DOHH2 (cell line): Measurements from ENCODE around the gene VAV2.

Experiments
- H3F3A ChIP-seq: fragments of 200-600 bp; sonication (generic), shearing (Covaris generic); 2 replicates; pipeline ENCODE4 v1.6.0; 2016; ENCODE audit warnings: antibody characterized with exemption, mild to moderate bottlenecking; ENCODE audit not compliant: control insufficient read depth, insufficient read depth
- H3K27ac ChIP-seq: fragments of 200-600 bp; sonication (generic); 2 replicates; pipeline ENCODE4 v1.5.1; 2014; ENCODE audit warnings: low read depth, mild to moderate bottlenecking, low read length, moderate library complexity
- H3K27me3 ChIP-seq: fragments of 200-600 bp; sonication (generic); 2 replicates; pipeline ENCODE4 v1.6.1; 2014; ENCODE audit warnings: mild to moderate bottlenecking, low read length, mixed read lengths; ENCODE audit not compliant: control insufficient read depth
- H3K36me3 ChIP-seq: fragments of 200-600 bp; sonication (generic); 2 replicates; pipeline ENCODE4 v1.6.1; 2014; ENCODE audit warnings: mild to moderate bottlenecking, low read length, moderate library complexity, mixed read lengths; ENCODE audit not compliant: control insufficient read depth
- H3K4me1 ChIP-seq: fragments of 200-600 bp; sonication (generic); 2 replicates; pipeline ENCODE4 v1.6.1; 2014; ENCODE audit warnings: mild to moderate bottlenecking, low read length, mixed read lengths; ENCODE audit not compliant: control insufficient read depth
- H3K4me2 ChIP-seq: fragments of 200-600 bp; sonication (generic); 2 replicates; pipeline ENCODE4 v1.6.0; 2014; ENCODE audit warnings: mild to moderate bottlenecking, low read length, moderate library complexity
- H3K4me3 ChIP-seq: fragments of 200-600 bp; sonication (generic); 2 replicates; pipeline ENCODE4 v1.5.1; 2014; ENCODE audit warnings: mild to moderate bottlenecking, low read length, mixed read lengths
- H3K79me2 ChIP-seq: fragments of 200-600 bp; sonication (generic); 2 replicates; pipeline ENCODE4 v1.6.1; 2014; ENCODE audit warnings: mild to moderate bottlenecking, low read length, mixed read lengths; ENCODE audit not compliant: control insufficient read depth
- H3K9me2 ChIP-seq: fragments of 200-600 bp; sonication (generic); replicated peaks from 2 replicates; pipeline ENCODE4 v1.6.1; 2014; ENCODE audit warnings: mild to moderate bottlenecking, low read length, mixed read lengths; ENCODE audit not compliant: control insufficient read depth
- H3K9me3 ChIP-seq: fragments of 200-600 bp; sonication (generic); 2 replicates; pipeline ENCODE4 v1.6.1; 2014; ENCODE audit warnings: antibody characterized with exemption, low read length, mixed read lengths; ENCODE audit not compliant: control insufficient read depth, insufficient read depth
- H4K20me1 ChIP-seq: fragments of 200-600 bp; sonication (generic); 2 replicates; pipeline ENCODE4 v1.6.0; 2014; ENCODE audit warnings: low read depth, mild to moderate bottlenecking, antibody characterized with exemption, low read length, moderate library complexity; ENCODE audit not compliant: control insufficient read depth, insufficient read depth
- CTCF ChIP-seq: fragments of 200-600 bp; sonication (generic); IDR thresholded peaks from one replicate; pipeline ENCODE4 v1.5.1; 2014; ENCODE audit warnings: antibody characterized with exemption, mild to moderate bottlenecking, low read depth, low read length; ENCODE audit not compliant: poor library complexity, severe bottlenecking
- EZH2phosphoT487 ChIP-seq: fragments of 200-600 bp; sonication (generic); IDR thresholded peaks from 2 replicates; pipeline ENCODE4 v1.6.1; 2017; ENCODE audit warnings: borderline replicate concordance, mild to moderate bottlenecking, antibody characterized with exemption, low read length, moderate library complexity, mixed read lengths

Gene VAV2

GRCh38 chr9:133945977-133946753 lies 46.0 kb downstream of the VAV2 start:
- TF ChIP-seq CTCF (no peak), EZH2phosphoT487 (no peak)
- Histone ChIP-seq H3K27ac (peak overlapping the region; percentile 75), H3K9me2 (no peaks in the 10 kb centered on the region), H3K27me3 (no peaks in the 10 kb centered on the region), H3K9me3 (no peaks in the 10 kb centered on the region), H3K4me1 (peaks cover 55% of the 10 kb centered on the region), H3K4me2 (peak overlapping the region; percentile 80), H3K36me3 (no peaks in the 10 kb centered on the region), H3F3A (no peaks in the 10 kb centered on the region), H3K79me2 (peaks cover 79% of the 10 kb centered on the region), H4K20me1 (no peaks in the 10 kb centered on the region), H3K4me3 (peak overlapping the region; percentile 57)

- Histone ChIP-seq H3K4me2 (peak overlapping the region; percentile 80), H3K79me2 (peaks cover 80% of the 10 kb centered on the region), H3F3A (no peaks in the 10 kb centered on the region; the same call in 1 of the 2 replicates), H3K4me3 (peak overlapping the region; percentile 57), H3K27ac (peak overlapping the region; percentile 75), H3K9me2 (no peaks in the 10 kb centered on the region), H3K9me3 (no peaks in the 10 kb centered on the region), H3K27me3 (no peaks in the 10 kb centered on the region), H3K36me3 (no peaks in the 10 kb centered on the region), H4K20me1 (no peaks in the 10 kb centered on the region), H3K4me1 (peaks cover 59% of the 10 kb centered on the region)
- TF ChIP-seq CTCF (no peak), EZH2phosphoT487 (no peak)
These were observed 46.7 kb downstream of the VAV2 start for GRCh38 chr9:133945314-133945975.

GRCh38 chr9:133944746-133945135 lies 47.4 kb downstream of the VAV2 start:
- Histone ChIP-seq H3F3A (no peaks in the 10 kb centered on the region; the same call in 1 of the 2 replicates), H3K4me3 (peak overlapping the region; percentile 8; the same call in 1 of the 2 replicates), H3K4me2 (peak overlapping the region; percentile 80), H3K36me3 (no peaks in the 10 kb centered on the region), H4K20me1 (no peaks in the 10 kb centered on the region), H3K27ac (peak overlapping the region; percentile 75), H3K9me2 (no peaks in the 10 kb centered on the region), H3K27me3 (no peaks in the 10 kb centered on the region), H3K9me3 (no peaks in the 10 kb centered on the region), H3K4me1 (peaks cover 59% of the 10 kb centered on the region), H3K79me2 (peaks cover 80% of the 10 kb centered on the region)
- TF ChIP-seq CTCF (no peak), EZH2phosphoT487 (no peak)
